Measurements from ENCODE around the gene HECTD1.

GRCh38 chr14:31201111-31201510 is 6.5 kb downstream of the HECTD1 start:
- no peak for TF ChIP-seq CTCF (IDR thresholded peaks at IDR 0.05)
- TF ChIP-seq POLR2A (IDR thresholded peaks at IDR 0.05), result no peak

Data from thyroid gland (tissue), 4 donors.